MM.1S (cell line): Measurements from ENCODE around the gene TOGARAM2.

Experiments used
- DNase-seq: peaks from one replicate; pipeline ENCODE4 v3.0.0-alpha.2; 2015
- H2AFZ ChIP-seq: fragments of 300-600 bp; sonication (generic); 2 replicates; pipeline ENCODE4 v1.6.0; 2016; ENCODE audit warnings: antibody characterized with exemption, low read length
- H3F3A ChIP-seq: fragments of 300-600 bp; sonication (generic); 2 replicates; pipeline ENCODE4 v1.6.1; 2016; ENCODE audit warnings: mild to moderate bottlenecking, antibody characterized with exemption, low read length, moderate library complexity, mixed read lengths; ENCODE audit not compliant: insufficient read depth
- H3K27ac ChIP-seq: fragments of 300-600 bp; sonication (generic); 2 replicates; pipeline ENCODE4 v1.5.1; 2016; ENCODE audit warnings: mild to moderate bottlenecking, low read length
- H3K27me3 ChIP-seq: fragments of 300-600 bp; sonication (generic); replicated peaks from 2 replicates; pipeline ENCODE4 v1.6.0; 2016; ENCODE audit warnings: low read length; ENCODE audit not compliant: insufficient read depth
- H3K36me3 ChIP-seq: fragments of 300-600 bp; sonication (generic); replicated peaks from 2 replicates; pipeline ENCODE4 v1.6.1; 2016; ENCODE audit warnings: mild to moderate bottlenecking, low read length, mixed read lengths; ENCODE audit not compliant: insufficient read depth
- H3K4me1 ChIP-seq: fragments of 300-600 bp; sonication (generic); 2 replicates; pipeline ENCODE4 v1.6.1; 2016; ENCODE audit warnings: low read length, mixed read lengths
- H3K4me2 ChIP-seq: fragments of 300-600 bp; sonication (generic); 2 replicates; pipeline ENCODE4 v1.6.0; 2016; ENCODE audit warnings: low read depth, low read length
- H3K4me3 ChIP-seq: fragments of 300-600 bp; sonication (generic); 2 replicates; pipeline ENCODE4 v1.5.1; 2016; ENCODE audit warnings: low read length, mixed read lengths
- H3K79me2 ChIP-seq: fragments of 300-600 bp; sonication (generic); 2 replicates; pipeline ENCODE4 v1.6.1; 2016; ENCODE audit warnings: mixed run types, low read length, mixed read lengths
- H3K9ac ChIP-seq: fragments of 300-600 bp; sonication (generic); 2 replicates; pipeline ENCODE4 v1.6.1; 2016; ENCODE audit warnings: low read length, mixed read lengths
- H3K9me2 ChIP-seq: fragments of 300-600 bp; sonication (generic); replicated peaks from 2 replicates; pipeline ENCODE4 v1.6.1; 2016; ENCODE audit warnings: mild to moderate bottlenecking, low read length, mixed read lengths; ENCODE audit not compliant: insufficient read depth
- H3K9me3 ChIP-seq: fragments of 300-600 bp; sonication (generic); replicated peaks from 2 replicates; pipeline ENCODE4 v1.6.1; 2016; ENCODE audit warnings: mild to moderate bottlenecking, low read length, mixed read lengths; ENCODE audit not compliant: insufficient read depth
- H4K20me1 ChIP-seq: fragments of 300-600 bp; sonication (generic); 2 replicates; pipeline ENCODE4 v1.6.1; 2016; ENCODE audit warnings: mild to moderate bottlenecking, low read length, moderate library complexity, mixed read lengths; ENCODE audit not compliant: insufficient read depth
- CTCF ChIP-seq: fragments of 300-600 bp; sonication (generic); IDR thresholded peaks from 2 replicates; pipeline ENCODE4 v1.5.1; 2016; ENCODE audit warnings: antibody characterized with exemption, low read length, mixed read lengths
- EZH2 ChIP-seq: fragments of 300-600 bp; sonication (generic); optimal IDR thresholded peaks from 2 replicates; pipeline ENCODE3; 2017; ENCODE audit warnings: low read depth, mild to moderate bottlenecking, antibody characterized with exemption, low read length, mixed read lengths
- EZH2phosphoT487 ChIP-seq: fragments of 300-600 bp; sonication (generic); IDR thresholded peaks from 2 replicates; pipeline ENCODE4 v1.6.1; 2018; ENCODE audit warnings: antibody characterized with exemption, low read length

TOGARAM2 gene

GRCh38 chr2:29021886-29022285, 40.8 kb downstream of the TOGARAM2 start:
- TF ChIP-seq EZH2 (no peak), CTCF (no peak), EZH2phosphoT487 (no peak)
- Histone ChIP-seq H3K4me2 (no peak overlapping the region), H2AFZ (no peak overlapping the region), H3K9me3 (no peaks in the 10 kb centered on the region), H3K9ac (no peak overlapping the region), H3F3A (no peaks in the 10 kb centered on the region), H3K27me3 (no peaks in the 10 kb centered on the region), H3K4me3 (no peak overlapping the region), H3K27ac (no peak overlapping the region), H3K9me2 (no peaks in the 10 kb centered on the region), H4K20me1 (no peaks in the 10 kb centered on the region), H3K36me3 (no peaks in the 10 kb centered on the region), H3K79me2 (no peaks in the 10 kb centered on the region), H3K4me1 (no peaks in the 10 kb centered on the region)
- no peak for DNase-seq

GRCh38 chr2:29022679-29023078, 41.6 kb downstream of the TOGARAM2 start:
- TF ChIP-seq CTCF (no peak), EZH2 (no peak), EZH2phosphoT487 (no peak)
- no peaks in the 10 kb centered on the region for H3K27me3 ChIP-seq
- no peak overlapping the region for H3K4me3 ChIP-seq
- no peak for DNase-seq
- no peaks in the 10 kb centered on the region for H3K79me2 ChIP-seq
- no peak overlapping the region for H2AFZ ChIP-seq
- H3K4me1 ChIP-seq: no peaks in the 10 kb centered on the region
- no peak overlapping the region for H3K9ac ChIP-seq
- H4K20me1 ChIP-seq: no peaks in the 10 kb centered on the region
- no peaks in the 10 kb centered on the region for H3K9me3 ChIP-seq
- H3F3A ChIP-seq: no peaks in the 10 kb centered on the region
- no peak overlapping the region for H3K27ac ChIP-seq
- no peaks in the 10 kb centered on the region for H3K36me3 ChIP-seq
- no peaks in the 10 kb centered on the region for H3K9me2 ChIP-seq
- H3K4me2 ChIP-seq: no peak overlapping the region

GRCh38 chr2:29023188-29023587, 42.1 kb downstream of the TOGARAM2 start:
- Histone ChIP-seq H3K4me2 (no peak overlapping the region), H3K79me2 (no peaks in the 10 kb centered on the region), H3K27ac (no peak overlapping the region), H3K36me3 (no peaks in the 10 kb centered on the region), H3K9me3 (no peaks in the 10 kb centered on the region), H2AFZ (no peak overlapping the region), H4K20me1 (no peaks in the 10 kb centered on the region), H3K4me3 (no peak overlapping the region), H3K9me2 (no peaks in the 10 kb centered on the region), H3K27me3 (no peaks in the 10 kb centered on the region), H3K9ac (no peak overlapping the region), H3K4me1 (no peaks in the 10 kb centered on the region), H3F3A (no peaks in the 10 kb centered on the region)
- TF ChIP-seq EZH2phosphoT487: no peak
- no peak for DNase-seq

GRCh38 chr2:29024882-29025430, 43.9 kb downstream of the TOGARAM2 start:
- H3K79me2 ChIP-seq: no peaks in the 10 kb centered on the region
- H3K27ac ChIP-seq: no peak overlapping the region
- H3K4me3 ChIP-seq: no peak overlapping the region
- TF ChIP-seq CTCF (no peak), EZH2 (no peak), EZH2phosphoT487 (no peak)
- DNase-seq: no peak
- no peaks in the 10 kb centered on the region for H3K36me3 ChIP-seq
- H2AFZ ChIP-seq: no peak overlapping the region
- H3F3A ChIP-seq: no peaks in the 10 kb centered on the region
- H3K9me2 ChIP-seq: no peaks in the 10 kb centered on the region
- no peaks in the 10 kb centered on the region for H3K27me3 ChIP-seq
- no peaks in the 10 kb centered on the region for H3K9me3 ChIP-seq
- no peak overlapping the region for H3K4me2 ChIP-seq
- no peaks in the 10 kb centered on the region for H3K4me1 ChIP-seq
- no peaks in the 10 kb centered on the region for H4K20me1 ChIP-seq
- no peak overlapping the region for H3K9ac ChIP-seq
